Measurements from ENCODE around the gene ASB10. TPM values are rescaled to one million over a fixed set of nuclear protein-coding genes. Genes with fewer than 3 reads are reported as not detected.

Gene ASB10
- total and polyA plus RNA-seq, 4 donors: not detected

GRCh38 chr7:151194188-151194587 lies 7.1 kb upstream of the ASB10 start:
- WGBS: 73% methylated on average over 7 of the region's 7 CpGs
- Histone ChIP-seq H3K4me3 (ENCODE audit: low read depth in 1 of 3, low read length in 3 of 3) (no peak overlapping the region), H3K9ac (ENCODE audit: low read depth in 1 of 2, low read length in 2 of 2) (no peak overlapping the region), H3K27me3 (ENCODE audit: control insufficient read depth in 4 of 4, insufficient read depth in 4 of 4, low read length in 3 of 4) (peaks cover 0 to 9% (median under 1%) of the 10 kb centered on the region in 4 donors), H3K9me3 (ENCODE audit: control insufficient read depth in 4 of 4, low read length in 3 of 4) (no peaks in the 10 kb centered on the region), H3K4me1 (ENCODE audit: control insufficient read depth in 4 of 4, insufficient read depth in 4 of 4, low read length in 3 of 4) (no peaks in the 10 kb centered on the region), H3K36me3 (ENCODE audit: control insufficient read depth in 4 of 4, insufficient read depth in 3 of 4, low read depth in 1 of 4, low read length in 3 of 4) (no peaks in the 10 kb centered on the region), H3K27ac (ENCODE audit: low read depth in 1 of 2, low read length in 2 of 2) (no peak overlapping the region)
- no peak for TF ChIP-seq YY1 (IDR thresholded peaks at IDR 0.05)
- TF ChIP-seq CTCF (IDR thresholded peaks at IDR 0.05; ENCODE audit: low read depth, low read length, missing input control): no peak
- TF ChIP-seq MAX (IDR thresholded peaks at IDR 0.05): no peak
- no peak for TF ChIP-seq RXRA (IDR thresholded peaks at IDR 0.05)
- DNase-seq (ENCODE audit: low spot score): no peak

- 93% methylated on average over 14 of the region's 14 CpGs for WGBS
- no peak overlapping the region for H3K9ac ChIP-seq (ENCODE audit: low read depth in 1 of 2, low read length in 2 of 2)
- H3K27me3 ChIP-seq (ENCODE audit: control insufficient read depth in 4 of 4, insufficient read depth in 4 of 4, low read length in 3 of 4): peaks cover 0 to 9% (median under 1%) of the 10 kb centered on the region in 4 donors
- H3K9me3 ChIP-seq (ENCODE audit: control insufficient read depth in 4 of 4, low read length in 3 of 4): no peaks in the 10 kb centered on the region
- DNase-seq (ENCODE audit: low spot score): no peak
- H3K36me3 ChIP-seq (ENCODE audit: control insufficient read depth in 4 of 4, insufficient read depth in 3 of 4, low read depth in 1 of 4, low read length in 3 of 4): no peaks in the 10 kb centered on the region
- H3K4me1 ChIP-seq (ENCODE audit: control insufficient read depth in 4 of 4, insufficient read depth in 4 of 4, low read length in 3 of 4): no peaks in the 10 kb centered on the region
- TF ChIP-seq TAF1 (conservative IDR thresholded peaks at IDR 0.05) (no peak), SP1 (IDR thresholded peaks at IDR 0.05) (no peak), JUND (IDR thresholded peaks at IDR 0.05) (no peak), ATF3 (IDR thresholded peaks at IDR 0.05) (no peak), GABPA (IDR thresholded peaks at IDR 0.05 in 1 of 2, conservative IDR thresholded peaks at IDR 0.05 in 1 of 2) (no peak), EGR1 (IDR thresholded peaks at IDR 0.05; ENCODE audit: low read depth in 2 of 2) (no peak), MAX (IDR thresholded peaks at IDR 0.05) (no peak), NR2F2 (IDR thresholded peaks at IDR 0.05) (no peak), RXRA (IDR thresholded peaks at IDR 0.05) (no peak), FOXA1 (IDR thresholded peaks at IDR 0.05) (no peak), HNF4A (conservative IDR thresholded peaks at IDR 0.05) (no peak), YY1 (IDR thresholded peaks at IDR 0.05) (no peak), REST (IDR thresholded peaks at IDR 0.05) (no peak), FOXA2 (IDR thresholded peaks at IDR 0.05) (no peak), CTCF (IDR thresholded peaks at IDR 0.05; ENCODE audit: low read depth, low read length, missing input control) (no peak), ZBTB33 (IDR thresholded peaks at IDR 0.05) (no peak), HNF4G (IDR thresholded peaks at IDR 0.05) (no peak)
- H3K4me3 ChIP-seq (ENCODE audit: low read depth in 1 of 3, low read length in 3 of 3): no peak overlapping the region
- H3K27ac ChIP-seq (ENCODE audit: low read depth in 1 of 2, low read length in 2 of 2): no peak overlapping the region
Measured at GRCh38 chr7:151193203-151193978, 6.3 kb upstream of the ASB10 start.

All from liver (tissue), 9 donors.